GM10248 (cell line): Measurements from ENCODE around the gene ARHGAP25.
"Not testable (repeated sequence)": the region's sequence is repeated elsewhere in the genome, so short reads cannot be mapped to it uniquely, and the experiment has no call there.

Experiments used
- CTCF ChIA-PET: fragments of 300-600 bp; sonication (Branson Sonifier 250); formaldehyde crosslinking; extraction: SDS; loops from one replicate; lab custom pipeline; 2021; ENCODE audit warnings: antibody characterized with exemption; lab: Yijun Ruan, JAX
- POLR2A ChIA-PET: fragments of 350-650 bp; sonication (Branson Sonifier 250); formaldehyde crosslinking; extraction: SDS; loops from one replicate; lab custom pipeline; 2020; ENCODE audit warnings: antibody characterized with exemption; lab: Yijun Ruan, JAX
- DNase-seq: peaks from one replicate; pipeline ENCODE4 v3.0.0; 2012; ENCODE audit errors: extremely low spot score
- CTCF ChIP-seq: IDR thresholded peaks from 2 replicates; pipeline ENCODE4 v1.5.1; 2012; ENCODE audit warnings: mild to moderate bottlenecking, low read depth; ENCODE audit errors: extremely low read depth, missing control alignments, control extremely low read depth

ARHGAP25 gene

GRCh38 chr2:68799140-68800026 lies 64.8 kb downstream of the ARHGAP25 start:
- DNase-seq, result no peak
- ChIA-PET POLR2A (no interaction called here), CTCF (interaction anchor here (1.0 to 1.9 kb wide), 5 partner anchors 16 to 90 kb away, joined by 3 to 5 read pairs (median 4); no protein-coding TSS in a partner anchor)
- TF ChIP-seq CTCF, result no peak

- CTCF ChIA-PET, result interaction anchor here (1.0 to 1.9 kb wide), 4 partner anchors 18 to 90 kb away, joined by 3 to 5 read pairs (median 4); no protein-coding TSS in a partner anchor
- POLR2A ChIA-PET, result no interaction called here
- no peak for DNase-seq
- no peak for TF ChIP-seq CTCF
Measured at GRCh38 chr2:68800027-68800401, 65.4 kb downstream of the ARHGAP25 start.

GRCh38 chr2:68800517-68800916 lies 65.9 kb downstream of the ARHGAP25 start:
- no peak for TF ChIP-seq CTCF
- ChIA-PET POLR2A (no interaction called here), CTCF (interaction anchor here (1.2 to 1.3 kb wide), 2 partner anchors 36 to 49 kb away, joined by 4 to 5 read pairs; no protein-coding TSS in a partner anchor)

GRCh38 chr2:68802161-68802560 lies 67.5 kb downstream of the ARHGAP25 start:
- ChIA-PET CTCF (interaction anchor here (1.3 to 1.4 kb wide), 2 partner anchors 13 to 86 kb away, joined by 3 to 4 read pairs; no protein-coding TSS in a partner anchor), POLR2A (interaction anchor here (0.6 kb wide), 1 partner anchor 75 kb away, joined by 4 read pairs; no protein-coding TSS in a partner anchor)
- not testable (repeated sequence) for DNase-seq

More at GRCh38 chr2:68800517-68800916, 65.9 kb downstream of the ARHGAP25 start:
- no peak for DNase-seq

GRCh38 chr2:68805025-68805424 lies 70.4 kb downstream of the ARHGAP25 start:
- CTCF ChIA-PET, result interaction anchor here (1.0 to 1.3 kb wide), 2 partner anchors 11 to 13 kb away, joined by 3 to 4 read pairs; no protein-coding TSS in a partner anchor
- POLR2A ChIA-PET, result no interaction called here
- DNase-seq, result no peak
- TF ChIP-seq CTCF, result no peak

GRCh38 chr2:68806511-68807109 lies 72.0 kb downstream of the ARHGAP25 start:
- TF ChIP-seq CTCF, result no peak
- ChIA-PET CTCF (interaction anchor here (1.0 kb wide), 1 partner anchor 42 kb away, joined by 3 read pairs; no protein-coding TSS in a partner anchor), POLR2A (no interaction called here)
- no peak for DNase-seq

GRCh38 chr2:68807821-68808266 lies 73.2 kb downstream of the ARHGAP25 start:
- POLR2A ChIA-PET, result no interaction called here
- no peak for TF ChIP-seq CTCF
- DNase-seq, result no peak
- CTCF ChIA-PET, result interaction anchor here (0.9 to 1.0 kb wide), 2 partner anchors 9 to 43 kb away, joined by 3 read pairs; no protein-coding TSS in a partner anchor
